NOMO-1 treated with DMSO at 0.1 percent for 48 hours (cell line): Measurements from ENCODE around the gene FRY.

ENCODE experiments used
- DNase-seq: peaks from one replicate; lab custom pipeline; 2025; ENCODE audit not compliant: unreplicated experiment; lab: John Stamatoyannopoulos, UW

Gene FRY

GRCh38 chr13:32208860-32209259 is 177.3 kb downstream of the FRY start:
- no peak for DNase-seq

- DNase-seq: no peak
These were observed 178.1 kb downstream of the FRY start for GRCh38 chr13:32209652-32210051.

- DNase-seq: no peak
These were observed 178.5 kb downstream of the FRY start for GRCh38 chr13:32210101-32210500.

DNA sequence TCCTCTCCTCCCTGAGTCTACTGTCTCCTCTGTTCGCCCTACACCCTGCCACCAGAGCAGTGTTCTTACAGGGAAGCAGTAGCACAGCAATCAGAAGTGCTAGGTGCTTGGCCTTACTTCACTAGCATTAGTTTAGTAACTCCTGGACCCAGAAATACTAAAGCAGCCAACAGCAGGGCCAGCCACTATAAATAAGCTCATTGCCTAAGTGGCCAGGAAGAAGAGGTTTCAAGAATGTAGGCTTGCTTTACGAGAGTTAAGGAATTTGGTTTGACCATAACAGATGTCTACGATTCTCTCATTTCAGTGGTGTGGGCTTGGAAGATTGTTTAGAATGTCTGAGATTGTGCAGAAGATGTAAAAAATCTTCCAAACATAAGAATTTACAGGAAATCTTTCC is 180.2 kb downstream of the FRY start:
- no peak for DNase-seq

DNA sequence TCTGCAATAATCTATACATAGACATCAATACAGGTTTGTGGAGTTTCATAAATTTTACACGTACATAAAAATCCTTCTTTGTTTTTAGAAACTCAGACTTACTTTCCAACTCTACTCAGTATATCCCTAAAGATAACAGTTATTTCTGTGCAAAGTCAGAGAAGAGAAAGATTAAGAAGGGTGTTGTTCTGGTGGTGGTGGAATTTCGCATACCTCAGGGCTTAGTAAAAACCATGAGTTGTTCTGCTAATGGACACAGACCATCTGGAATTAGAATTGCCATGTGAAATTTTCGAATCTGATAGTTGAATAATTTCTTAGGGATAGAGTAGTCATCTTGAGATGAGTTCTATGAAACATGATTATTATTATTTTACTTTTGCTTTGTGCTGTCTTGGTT is 180.8 kb downstream of the FRY start:
- no peak for DNase-seq

DNA sequence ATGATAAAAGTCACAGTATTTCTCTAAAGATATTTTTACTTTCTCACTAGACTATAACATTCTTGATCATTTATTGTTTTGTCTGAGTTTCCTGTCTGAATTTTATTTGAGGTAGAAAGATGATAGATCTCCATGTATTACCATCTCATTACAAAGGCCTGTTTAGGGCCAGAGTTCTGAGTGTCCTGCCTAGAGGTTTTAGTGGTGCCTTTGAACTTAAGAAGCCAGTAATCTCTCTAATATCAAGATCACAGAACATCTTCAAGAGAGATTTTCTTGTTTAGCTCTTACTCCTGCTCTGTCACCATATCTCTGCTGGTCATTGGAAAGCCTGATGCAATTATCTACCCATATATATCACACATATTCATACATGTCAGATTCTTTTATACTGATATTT is 182.1 kb downstream of the FRY start:
- no peak for DNase-seq

DNA sequence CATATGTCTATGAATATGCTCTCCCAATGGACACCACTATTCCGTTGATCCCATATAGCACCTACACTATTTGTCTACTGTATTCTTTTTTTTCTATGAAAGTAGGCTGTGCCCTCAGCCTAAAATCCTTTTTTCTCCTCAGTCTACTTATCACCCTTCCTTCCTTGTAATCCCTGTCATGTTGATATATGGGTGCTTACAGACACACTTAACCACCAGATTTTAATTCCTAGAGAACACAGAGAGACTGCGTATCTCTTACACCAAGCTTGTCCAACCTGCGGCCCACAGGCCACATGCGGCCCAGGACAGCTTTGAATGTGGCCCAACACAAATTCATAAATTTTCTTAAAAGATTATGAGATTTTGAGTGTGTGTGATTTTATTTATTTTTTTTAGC is 182.5 kb downstream of the FRY start:
- DNase-seq: no peak

- DNase-seq: no peak
These were observed 184.7 kb downstream of the FRY start for GRCh38 chr13:32216281-32216680.

- DNase-seq: no peak
These were observed 190.6 kb downstream of the FRY start for GRCh38 chr13:32222046-32222676.

DNA sequence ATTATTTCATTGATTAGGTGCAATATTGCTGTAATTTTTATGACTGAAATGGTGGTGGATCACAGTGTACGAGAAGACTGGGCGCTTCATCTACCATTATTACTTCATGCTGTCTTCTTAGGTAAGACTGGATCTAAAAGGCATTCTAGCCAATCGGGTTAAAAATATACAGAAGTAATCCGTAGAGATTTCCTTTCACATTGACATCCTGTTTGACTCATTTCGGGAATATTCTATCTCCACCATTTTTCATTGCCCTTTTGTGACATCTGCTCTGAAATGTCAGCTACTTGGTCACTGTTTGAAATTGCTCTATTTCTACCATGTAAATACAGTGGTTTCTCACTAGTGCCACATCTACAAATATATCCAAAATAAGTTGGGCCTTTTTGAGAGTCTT is 193.3 kb downstream of the FRY start:
- DNase-seq: no peak

- no peak for DNase-seq
These were observed 193.9 kb downstream of the FRY start for GRCh38 chr13:32225481-32225931.

DNA sequence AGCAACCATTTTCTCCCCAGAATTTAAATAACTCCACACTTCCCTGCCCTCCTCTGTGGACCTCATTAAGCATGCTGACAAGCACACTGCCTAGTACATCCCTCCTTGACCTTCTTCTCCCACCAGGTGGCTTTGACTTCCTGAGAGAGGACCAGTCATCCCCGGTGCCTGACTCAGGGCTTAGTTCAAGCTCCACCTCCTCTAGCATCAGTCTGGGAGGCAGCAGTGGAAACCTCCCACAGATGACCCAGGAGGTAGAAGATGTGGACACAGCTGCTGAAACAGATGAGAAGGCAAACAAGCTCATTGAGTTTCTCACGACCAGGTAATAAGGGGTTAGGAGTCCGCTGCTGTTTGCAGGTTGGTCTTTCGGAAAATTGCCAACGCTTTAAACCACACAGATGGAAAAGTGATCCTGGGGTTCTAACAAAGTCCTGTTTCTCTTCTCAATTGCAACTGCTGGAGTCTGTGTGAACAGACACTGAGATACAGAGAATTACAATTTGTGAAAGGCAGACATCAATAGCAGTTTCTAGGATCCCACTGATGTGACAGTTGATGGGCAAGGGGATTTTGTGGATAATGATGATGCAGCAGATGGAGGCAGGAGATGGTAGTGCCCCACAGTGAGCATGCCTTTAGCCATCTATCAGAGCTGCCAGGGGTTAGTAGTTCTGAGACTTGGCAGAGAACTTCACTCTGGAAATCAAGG is 196.9 kb downstream of the FRY start:
- DNase-seq: no peak

GRCh38 chr13:32229443-32229842 is 197.9 kb downstream of the FRY start:
- no peak for DNase-seq

DNA sequence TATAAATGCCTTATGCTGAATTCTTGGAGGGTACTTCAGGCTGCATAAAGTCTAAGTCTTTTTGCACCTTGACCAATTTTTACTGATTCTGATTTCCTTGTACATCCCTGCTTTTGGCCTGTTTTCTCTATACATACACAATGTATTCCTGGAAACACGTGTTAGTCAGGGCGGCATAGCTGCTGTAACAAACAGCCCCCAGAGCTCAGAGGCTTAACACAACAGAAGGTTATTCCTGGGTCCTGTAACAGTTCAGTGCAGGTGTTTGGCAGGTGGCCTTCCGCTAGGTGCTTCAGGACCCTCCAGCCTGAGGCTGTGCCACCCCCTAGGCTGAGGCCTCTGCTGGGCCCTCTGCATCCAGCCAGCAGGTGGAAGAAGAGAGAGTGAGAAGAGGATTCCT is 200.7 kb downstream of the FRY start:
- DNase-seq: no peak

DNA sequence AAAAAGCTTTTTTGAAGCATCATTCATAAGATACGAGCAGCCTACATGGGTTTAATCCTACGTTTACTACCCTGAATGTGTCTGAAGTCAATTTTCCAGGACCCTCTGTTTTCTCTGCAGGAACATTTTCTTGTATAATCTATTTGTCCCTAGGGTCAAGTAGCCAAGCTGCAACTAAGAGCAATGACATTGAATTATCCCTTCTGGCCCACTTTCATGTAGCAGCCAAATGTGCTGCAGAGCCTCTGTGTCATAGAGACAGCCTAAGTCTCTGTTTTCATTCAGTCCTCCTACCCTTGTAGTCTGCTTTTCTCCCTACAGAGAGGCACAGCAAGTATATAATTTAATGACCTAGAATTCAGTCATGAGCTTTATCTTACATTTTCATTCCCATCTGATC is 201.5 kb downstream of the FRY start:
- DNase-seq: no peak

DNA sequence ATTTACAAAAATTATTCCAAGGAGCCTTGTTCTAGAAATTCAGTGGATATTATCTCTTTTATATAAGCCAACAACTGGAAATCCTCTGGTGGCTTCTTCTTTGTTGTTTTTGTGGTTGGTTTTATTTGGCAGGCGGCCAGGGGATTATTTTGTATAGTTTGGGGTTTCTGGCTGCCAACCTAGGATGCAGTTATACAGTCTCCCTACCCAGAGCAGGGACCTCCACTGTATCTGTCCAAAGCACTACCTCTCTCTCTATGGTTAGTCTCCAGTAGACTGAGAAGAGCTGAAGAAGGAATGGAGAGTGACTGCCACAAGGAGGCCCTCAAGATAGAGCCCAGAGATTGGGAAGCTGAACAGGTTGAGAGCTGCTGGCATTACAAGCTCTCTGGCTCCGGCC is 203.3 kb downstream of the FRY start:
- no peak for DNase-seq

DNA sequence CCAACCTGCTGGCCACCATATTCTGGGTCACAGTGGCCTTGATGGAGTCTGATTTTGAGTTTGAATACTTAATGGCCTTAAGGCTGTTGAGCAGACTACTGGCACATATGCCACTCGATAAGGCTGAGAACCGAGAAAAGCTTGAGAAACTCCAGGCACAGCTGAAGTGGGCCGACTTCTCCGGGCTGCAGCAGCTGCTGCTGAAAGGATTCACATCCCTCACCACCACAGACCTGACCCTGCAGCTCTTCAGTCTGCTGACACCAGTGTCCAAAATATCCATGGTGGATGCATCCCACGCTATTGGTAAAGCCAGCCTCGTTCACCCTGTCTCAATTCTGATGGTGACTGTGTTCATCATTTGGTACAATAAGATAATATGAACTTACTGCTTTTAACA is 206.1 kb downstream of the FRY start:
- DNase-seq: no peak

DNA sequence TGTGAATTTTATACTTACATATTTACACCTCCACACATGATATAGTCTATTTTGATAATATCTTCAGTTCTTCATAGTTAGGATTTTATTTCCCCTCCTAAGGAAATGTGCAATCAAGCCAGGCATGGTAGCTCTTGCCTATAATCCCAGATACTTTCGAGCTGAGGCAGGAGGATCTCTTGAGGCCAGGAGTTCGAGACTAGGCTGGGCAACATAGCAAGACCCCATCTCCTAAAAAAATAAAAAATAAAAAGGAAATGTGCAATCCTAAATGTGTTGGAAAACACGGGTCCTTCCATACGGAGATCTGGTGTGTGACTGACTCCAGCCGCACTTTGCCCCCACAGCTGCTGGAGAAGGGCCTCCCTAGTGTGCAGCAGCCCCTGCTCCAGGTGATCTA is 212.1 kb downstream of the FRY start:
- DNase-seq: no peak

DNA sequence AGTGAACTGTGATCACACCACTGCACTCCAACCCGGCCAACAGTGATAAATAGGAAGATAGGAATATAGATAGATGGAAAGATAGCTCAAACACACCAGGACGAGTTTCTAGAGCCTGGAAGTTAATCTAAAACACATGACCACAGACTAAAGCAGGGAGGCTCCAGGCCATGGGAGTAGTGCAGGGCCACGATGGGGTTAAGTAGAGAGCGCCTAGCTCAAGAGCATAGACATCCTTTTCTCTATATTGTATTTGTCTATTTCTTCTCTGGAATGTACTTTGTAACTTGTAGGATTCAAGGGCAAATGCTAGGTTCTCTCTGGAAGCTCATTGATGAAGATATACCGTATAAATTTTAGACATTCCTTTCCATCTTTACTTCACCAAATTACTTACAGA is 214.0 kb downstream of the FRY start:
- no peak for DNase-seq

DNA sequence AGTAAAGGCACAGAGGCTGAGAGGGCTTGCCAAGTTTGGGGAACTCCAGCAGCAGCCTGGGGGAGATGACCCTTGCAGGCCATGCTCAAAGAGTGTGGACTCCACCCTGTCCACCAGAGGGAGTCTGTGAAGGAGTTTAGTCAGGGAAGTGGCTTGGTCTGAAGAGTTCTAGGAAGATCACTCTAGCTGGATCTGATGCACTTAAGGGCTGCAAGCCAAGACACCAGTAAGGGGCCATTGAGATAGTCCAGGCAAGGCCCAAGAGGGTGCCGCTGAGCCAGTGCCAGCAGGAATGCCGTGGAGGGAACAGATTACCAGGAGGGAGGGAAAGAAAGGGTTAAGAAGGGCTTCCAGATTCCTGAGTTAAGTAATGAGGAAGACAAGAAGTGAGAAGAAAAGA is 214.9 kb downstream of the FRY start:
- peak; percentile 63 for DNase-seq

DNA sequence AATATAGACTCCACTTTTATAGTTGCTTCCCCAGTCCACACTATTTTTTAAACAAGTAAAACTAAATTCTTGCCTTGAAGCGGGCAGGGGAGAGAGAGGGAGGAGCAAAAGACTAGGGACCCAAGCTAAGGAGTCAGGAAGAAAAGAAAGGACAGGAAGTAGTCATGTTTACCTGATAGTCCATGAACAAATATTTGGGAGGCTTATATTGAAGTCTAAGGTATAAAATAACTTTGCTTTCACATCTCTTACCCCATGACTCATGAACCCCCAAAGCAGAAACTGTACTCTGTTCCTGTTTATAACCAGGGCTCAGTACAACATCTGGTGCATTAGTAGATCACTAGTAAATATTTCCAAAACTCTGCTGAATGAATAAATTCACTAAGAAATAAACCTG is 216.3 kb downstream of the FRY start:
- no peak for DNase-seq

DNA sequence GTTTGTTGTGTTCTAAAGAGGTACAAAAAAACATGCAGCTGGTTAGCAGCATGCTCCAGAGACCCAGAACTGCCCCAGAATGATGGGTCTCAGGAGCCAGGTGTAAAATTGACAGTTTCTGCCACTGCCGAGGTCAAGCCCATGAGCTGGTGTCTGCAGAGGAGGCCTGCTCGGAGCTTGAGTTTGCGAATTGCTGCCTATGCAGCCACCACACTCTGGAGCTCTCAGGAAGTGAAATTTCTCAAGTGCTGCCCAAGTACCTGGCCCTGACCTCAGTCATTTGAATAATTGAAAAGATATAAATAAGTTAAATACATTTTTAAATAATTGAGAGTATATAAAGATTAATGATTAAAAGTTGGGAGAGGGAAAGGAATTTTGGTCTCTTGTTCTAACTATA is 217.2 kb downstream of the FRY start:
- peak; percentile 5 for DNase-seq

- DNase-seq: no peak
These were observed 221.4 kb downstream of the FRY start for GRCh38 chr13:32252812-32253438.
